ENCODE results near the gene PMM2. TPM values are rescaled to one million over a fixed set of nuclear protein-coding genes. Genes with fewer than 3 reads are reported as not detected.
"Not testable (repeated sequence)": the region's sequence is repeated elsewhere in the genome, so short reads cannot be mapped to it uniquely, and the experiment has no call there.

The PMM2 gene
- total RNA-seq, 2 experiments from 2014 or later = 32.7 to 34.3 TPM

DNA sequence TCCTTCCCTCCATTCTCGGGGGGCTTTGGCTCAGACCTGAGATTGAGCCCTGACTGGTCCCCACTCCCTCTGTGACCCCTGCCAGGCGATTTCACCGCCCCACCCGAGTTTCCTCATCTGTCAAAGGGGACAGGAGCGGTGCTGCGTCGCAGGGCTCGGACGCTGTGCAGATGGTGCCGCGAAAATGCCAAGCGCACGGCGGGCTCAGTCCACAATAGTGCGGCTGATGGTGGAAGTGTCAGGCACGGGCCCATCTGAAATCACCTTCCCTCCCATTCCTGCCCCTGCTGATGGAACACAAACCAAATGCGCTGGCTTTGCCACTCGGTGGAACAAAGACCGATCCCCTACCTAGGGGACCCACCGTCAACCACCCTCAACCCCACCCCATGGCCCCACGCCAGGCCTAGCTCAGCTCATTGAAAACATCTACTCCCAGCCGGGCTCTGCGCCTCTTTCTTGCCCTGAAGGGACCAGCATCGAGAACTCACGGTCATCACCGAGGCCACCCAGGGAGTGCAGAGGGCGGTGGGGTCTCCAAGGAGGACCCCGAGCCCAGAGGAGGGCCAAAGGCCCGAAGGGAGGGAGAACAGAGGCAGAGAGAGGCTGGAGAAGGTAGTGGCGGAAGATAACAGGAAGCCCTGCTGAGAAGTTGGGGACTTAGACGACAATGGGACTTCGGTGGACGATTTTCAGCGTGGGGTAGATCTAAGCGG lies 69.7 kb downstream of the PMM2 start:
- Mint-ChIP-seq H3K9me3 (no peaks in the 10 kb centered on the region), H3K27me3 (no peaks in the 10 kb centered on the region), H3K27ac (peak overlapping the region; percentile 88), H3K4me1 (ENCODE audit: low read depth) (peaks cover 45% of the 10 kb centered on the region), H3K36me3 (ENCODE audit: low read depth) (peaks cover 21% of the 10 kb centered on the region), H3K4me3 (peak overlapping the region; percentile 93)
- intact Hi-C loops (cut with micrococcal nuclease) = no loop called here
- no peak for ATAC-seq
- TF ChIP-seq, protein P1, sequence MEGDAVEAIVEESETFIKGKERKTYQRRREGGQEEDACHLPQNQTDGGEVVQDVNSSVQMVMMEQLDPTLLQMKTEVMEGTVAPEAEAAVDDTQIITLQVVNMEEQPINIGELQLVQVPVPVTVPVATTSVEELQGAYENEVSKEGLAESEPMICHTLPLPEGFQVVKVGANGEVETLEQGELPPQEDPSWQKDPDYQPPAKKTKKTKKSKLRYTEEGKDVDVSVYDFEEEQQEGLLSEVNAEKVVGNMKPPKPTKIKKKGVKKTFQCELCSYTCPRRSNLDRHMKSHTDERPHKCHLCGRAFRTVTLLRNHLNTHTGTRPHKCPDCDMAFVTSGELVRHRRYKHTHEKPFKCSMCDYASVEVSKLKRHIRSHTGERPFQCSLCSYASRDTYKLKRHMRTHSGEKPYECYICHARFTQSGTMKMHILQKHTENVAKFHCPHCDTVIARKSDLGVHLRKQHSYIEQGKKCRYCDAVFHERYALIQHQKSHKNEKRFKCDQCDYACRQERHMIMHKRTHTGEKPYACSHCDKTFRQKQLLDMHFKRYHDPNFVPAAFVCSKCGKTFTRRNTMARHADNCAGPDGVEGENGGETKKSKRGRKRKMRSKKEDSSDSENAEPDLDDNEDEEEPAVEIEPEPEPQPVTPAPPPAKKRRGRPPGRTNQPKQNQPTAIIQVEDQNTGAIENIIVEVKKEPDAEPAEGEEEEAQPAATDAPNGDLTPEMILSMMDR (IDR thresholded peaks at IDR 0.05) = no peak
- ChIA-PET CTCF (interaction anchor here (1.4 to 5.0 kb wide), 2 partner anchors 13 to 15 kb away, joined by 4 to 54 read pairs; partner anchors contain the start of gene LITAFD), POLR2A (interaction anchor here (0.6 to 9.2 kb wide), 6 partner anchors 8 to 80 kb away, joined by 3 to 99 read pairs (median 8); no protein-coding TSS in a partner anchor)
- DNase-seq = no peak

DNA sequence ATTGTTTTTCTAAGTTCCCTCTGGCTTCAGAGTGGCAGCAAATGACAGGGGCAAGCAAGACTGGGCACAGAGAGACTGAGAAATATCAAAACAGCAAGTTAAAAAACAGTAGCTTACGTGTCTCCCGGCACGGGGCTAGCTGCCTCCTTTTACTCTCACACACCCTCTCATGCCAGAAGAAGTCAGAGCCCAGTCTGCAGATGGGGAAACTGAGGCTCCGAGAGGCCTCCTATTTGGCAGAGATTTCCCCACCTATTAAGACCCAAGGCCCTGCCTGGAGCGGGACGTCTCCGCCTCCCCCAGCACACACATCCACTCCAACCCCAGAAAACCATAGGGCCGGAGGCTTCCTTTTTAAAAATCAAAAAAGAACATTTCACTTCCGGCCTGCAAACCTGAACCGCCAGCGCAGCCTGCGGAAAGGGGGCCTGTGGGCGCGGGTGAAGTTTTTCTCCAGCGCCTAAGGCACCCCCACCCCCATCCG lies 70.3 kb downstream of the PMM2 start:
- Mint-ChIP-seq H3K9me3 (no peaks in the 10 kb centered on the region), H3K4me3 (peak overlapping the region; percentile 93), H3K27me3 (no peaks in the 10 kb centered on the region), H3K36me3 (ENCODE audit: low read depth) (peaks cover 18% of the 10 kb centered on the region), H3K27ac (peak overlapping the region; percentile 88), H3K4me1 (ENCODE audit: low read depth) (peaks cover 45% of the 10 kb centered on the region)
- TF ChIP-seq, protein P1 (IDR thresholded peaks at IDR 0.05) = no peak
- peak; percentile 86 for DNase-seq
- intact Hi-C loops (cut with micrococcal nuclease) = no loop called here
- ChIA-PET POLR2A (interaction anchor here (0.6 to 9.2 kb wide), 13 partner anchors 9 to 260 kb away, joined by 3 to 99 read pairs (median 4); partner anchors contain the start of gene HAPSTR1), CTCF (interaction anchor here (1.1 to 5.0 kb wide), 4 partner anchors 12 to 271 kb away, joined by 3 to 54 read pairs (median 7); partner anchors contain the start of gene LITAFD)
- ATAC-seq = no peak

DNA sequence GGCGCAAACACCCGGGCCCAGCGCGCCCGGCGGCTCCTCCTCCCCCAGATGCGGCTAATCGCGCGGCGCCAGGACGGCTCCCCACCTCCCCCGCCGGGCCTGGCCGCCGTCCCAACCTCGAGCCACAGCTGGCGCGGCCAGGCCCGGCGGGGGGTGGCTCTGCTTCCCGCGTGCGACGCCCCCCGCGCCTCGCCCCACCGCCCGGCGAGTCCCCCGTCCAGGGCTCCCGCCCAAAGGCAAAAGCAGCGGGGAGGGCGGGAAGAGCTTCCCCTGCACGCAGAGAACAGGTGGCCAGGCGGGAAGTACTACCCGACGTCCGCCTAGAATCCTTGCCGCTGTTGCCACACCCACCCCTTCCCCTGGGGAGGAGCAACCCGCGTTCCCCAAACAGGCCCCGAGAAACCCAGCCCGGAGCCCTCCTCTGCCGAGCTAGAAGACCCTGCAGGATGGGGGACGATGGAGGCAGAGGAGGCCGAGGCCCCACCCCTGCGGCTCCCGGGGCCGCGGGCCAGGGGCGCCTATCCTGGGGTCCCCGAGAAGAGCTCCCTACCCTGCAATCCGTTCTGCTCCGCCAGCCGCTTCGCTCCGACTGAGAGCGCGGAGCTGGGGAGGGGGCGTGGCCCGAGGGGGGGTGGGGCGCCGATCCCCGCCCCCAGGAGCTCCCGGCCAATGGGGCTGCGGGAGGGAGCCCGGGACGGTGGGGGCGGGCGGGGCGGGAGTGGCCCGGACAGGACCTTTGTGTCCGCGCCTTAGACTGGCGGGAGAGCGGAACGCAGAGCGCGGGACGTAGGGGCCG lies 71.0 kb downstream of the PMM2 start, which contains the start of gene CARHSP1:
TSS of gene CARHSP1 (minus strand) at position 591 of the 796 bp plus-strand sequence. CDS start 9,678 bp downstream, outside the sequence.
- H3K27ac Mint-ChIP-seq = peak within 1 kb of the TSS; percentile 94
- POLR2A ChIA-PET = interaction anchor here (0.6 to 9.2 kb wide), 22 partner anchors 9 to 259 kb away, joined by 3 to 99 read pairs (median 4); partner anchors contain the start of genes HAPSTR1, PMM2 and TMEM186
- intact Hi-C loops (cut with micrococcal nuclease) = no loop called here
- H3K4me1 Mint-ChIP-seq (ENCODE audit: low read depth) = peaks cover 47% of the 10 kb centered on the region
- H3K4me3 Mint-ChIP-seq = peak within 1 kb of the TSS; percentile 93
- H3K27me3 Mint-ChIP-seq = no peaks in the 10 kb centered on the region
- TF ChIP-seq, protein P1 (IDR thresholded peaks at IDR 0.05) = no peak
- CTCF ChIA-PET = interaction anchor here (0.8 to 5.0 kb wide), 6 partner anchors 11 to 301 kb away, joined by 3 to 54 read pairs (median 6); partner anchors contain the start of gene LITAFD
- H3K9me3 Mint-ChIP-seq = no peaks in the 10 kb centered on the region
- DNase-seq (peak; percentile 87), ATAC-seq (peak; percentile 79)
- peaks cover 18% of the 10 kb centered on the region for H3K36me3 Mint-ChIP-seq (ENCODE audit: low read depth)

DNA sequence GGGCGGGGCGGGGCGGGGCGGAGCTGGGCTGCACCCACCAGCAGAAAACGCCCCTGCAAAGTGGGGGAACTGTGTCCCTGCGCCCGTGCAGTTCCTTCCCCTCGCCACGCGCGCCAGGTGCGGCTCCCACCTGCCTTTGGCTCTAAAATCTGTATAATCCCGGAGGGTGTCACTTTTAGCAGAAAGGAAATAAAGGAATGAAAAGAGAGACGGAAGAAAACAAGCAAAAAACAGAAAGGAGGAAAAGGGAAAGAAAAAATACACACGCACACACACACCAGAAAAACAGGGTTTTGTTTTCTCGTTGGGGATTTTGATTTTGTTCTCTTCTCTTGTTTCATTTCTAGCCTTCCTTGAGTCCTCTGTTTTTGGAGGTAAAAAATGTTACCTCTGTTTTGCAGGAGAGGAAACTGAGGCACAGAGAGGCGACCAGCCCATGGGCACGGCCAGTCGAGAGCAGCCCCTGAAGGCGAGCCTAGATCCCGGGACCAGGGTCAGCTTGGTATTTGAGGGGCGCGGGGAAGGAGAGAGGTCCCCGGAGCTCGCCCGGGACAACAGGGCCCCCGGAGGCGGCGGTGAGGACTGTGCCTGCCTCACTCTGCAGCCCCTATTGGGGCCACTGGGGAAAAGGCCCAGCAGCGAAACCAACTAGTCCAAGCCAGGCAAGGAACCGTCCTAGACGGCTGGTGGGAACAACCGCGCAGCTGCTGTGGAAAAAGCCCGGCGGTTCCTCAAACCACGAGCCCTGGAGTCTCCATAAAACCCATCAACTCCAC lies 71.8 kb downstream of the PMM2 start:
- H3K4me3 Mint-ChIP-seq = peak overlapping the region; percentile 89
- TF ChIP-seq, protein P1 (IDR thresholded peaks at IDR 0.05) = peak; percentile 35
- H3K4me1 Mint-ChIP-seq (ENCODE audit: low read depth) = peaks cover 42% of the 10 kb centered on the region
- H3K27me3 Mint-ChIP-seq = no peaks in the 10 kb centered on the region
- ATAC-seq = no peak
- H3K36me3 Mint-ChIP-seq (ENCODE audit: low read depth) = peaks cover 16% of the 10 kb centered on the region
- peak overlapping the region; percentile 94 for H3K27ac Mint-ChIP-seq
- peak; percentile 34 for DNase-seq
- H3K9me3 Mint-ChIP-seq = no peaks in the 10 kb centered on the region
- POLR2A ChIA-PET = interaction anchor here (0.7 to 9.2 kb wide), 19 partner anchors 10 to 258 kb away, joined by 3 to 99 read pairs (median 4); partner anchors contain the start of genes HAPSTR1, PMM2 and TMEM186
- CTCF ChIA-PET = interaction anchor here (0.8 to 5.0 kb wide), 6 partner anchors 11 to 302 kb away, joined by 3 to 54 read pairs (median 6); partner anchors contain the start of gene LITAFD
- intact Hi-C loops (cut with micrococcal nuclease) = no loop called here

DNA sequence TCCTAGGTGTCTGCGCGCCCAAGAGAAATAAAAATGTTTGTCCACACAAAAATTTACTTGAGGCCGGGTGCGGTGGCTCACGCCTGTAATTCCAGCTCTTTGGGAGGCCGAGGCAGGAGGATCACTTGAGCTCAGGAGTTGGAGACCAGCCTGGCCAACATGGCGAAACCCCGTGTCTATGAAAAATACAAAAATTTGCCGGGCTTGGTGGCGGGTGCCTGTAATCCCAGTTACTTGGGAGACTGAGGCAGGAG lies 72.3 kb downstream of the PMM2 start:
- ChIA-PET POLR2A (interaction anchor here (0.7 to 9.2 kb wide), 2 partner anchors 17 to 28 kb away, joined by 3 to 99 read pairs; no protein-coding TSS in a partner anchor), CTCF (interaction anchor here (1.2 to 5.0 kb wide), 4 partner anchors 10 to 269 kb away, joined by 3 to 54 read pairs (median 7); partner anchors contain the start of gene LITAFD)
- H3K36me3 Mint-ChIP-seq (ENCODE audit: low read depth) = peaks cover 16% of the 10 kb centered on the region
- H3K4me1 Mint-ChIP-seq (ENCODE audit: low read depth) = peaks cover 43% of the 10 kb centered on the region
- H3K27ac Mint-ChIP-seq = peak overlapping the region; percentile 52
- ATAC-seq; intact Hi-C loops (cut with micrococcal nuclease); DNase-seq; H3K9me3 Mint-ChIP-seq; H3K27me3 Mint-ChIP-seq; H3K4me3 Mint-ChIP-seq: not testable (repeated sequence)

All from activated CD8-positive, alpha-beta T cell treated with anti-CD3 and anti-CD28 coated beads for 36 hours (primary cell).